Upper lobe of left lung (tissue), 6 donors: ENCODE results near the gene IQSEC1. TPM values are rescaled to one million over a fixed set of nuclear protein-coding genes. Genes with fewer than 3 reads are reported as not detected.

Experiments
- ATAC-seq, 2 donors: fragments of 200-7000 bp; cut with Tn5 transposase; one replicate each; pipeline ENCODE4 v1.9.1; 2022; ENCODE audit warnings: mild to moderate bottlenecking in 2 of 2, moderate library complexity in 2 of 2; ENCODE audit not compliant: low FRiP score in 2 of 2
- DNase-seq, 2 donors: peaks; one replicate each; pipeline ENCODE4 v3.0.0-alpha.2; 2019 to 2020
- H3K27ac ChIP-seq, 4 donors: fragments of 200-600 bp; sonication (generic); one replicate each; pipeline ENCODE4 v1.5.1; 2016 to 2019
- H3K27me3 ChIP-seq, 4 donors: fragments of 200-600 bp; sonication (generic); one replicate each; pipeline ENCODE4 v1.5.1; 2017 to 2019
- H3K36me3 ChIP-seq, 4 donors: fragments of 200-600 bp; sonication (generic); one replicate each; pipeline ENCODE4 v1.5.1; 2016 to 2019
- H3K4me1 ChIP-seq, 4 donors: fragments of 200-600 bp; sonication (generic); one replicate each; pipeline ENCODE4 v1.5.1; 2018 to 2019
- H3K4me3 ChIP-seq, 4 donors: fragments of 200-600 bp; sonication (generic); one replicate each; pipeline ENCODE4 v1.5.1; 2017 to 2019; ENCODE audit warnings: mild to moderate bottlenecking in 2 of 4, moderate library complexity in 1 of 4
- H3K9me3 ChIP-seq, 4 donors: fragments of 200-600 bp; sonication (generic); one replicate each; pipeline ENCODE4 v1.5.1; 2018 to 2019
- CTCF ChIP-seq, 6 experiments: fragments of 450-650 bp in 4 of 6; fragments of 200-600 bp in 2 of 6; sonication (generic) in 2 of 6; IDR thresholded peaks; one replicate each; pipeline ENCODE4 v1.5.1; 2016 to 2019; ENCODE audit warnings: antibody characterized with exemption in 6 of 6
- EP300 ChIP-seq, 4 donors: sonication (generic); formaldehyde crosslinking; IDR thresholded peaks; one replicate each; pipeline ENCODE4 v1.5.1; 2017; ENCODE audit warnings: antibody characterized with exemption in 4 of 4, control low read depth in 2 of 4
- POLR2A ChIP-seq, 4 donors: fragments of 450-650 bp; IDR thresholded peaks; one replicate each; pipeline ENCODE4 v1.5.1; 2016 to 2017; ENCODE audit warnings: antibody characterized with exemption in 4 of 4, mild to moderate bottlenecking in 2 of 4
- POLR2AphosphoS5 ChIP-seq, 2 donors: sonication (generic); formaldehyde crosslinking; IDR thresholded peaks; one replicate each; pipeline ENCODE4 v1.5.1; 2017; ENCODE audit warnings: antibody characterized with exemption in 2 of 2
- WGBS, 2 donors: methylation state at CpG; one replicate each; pipeline ENCODE4 v1.1.5; 2017 to 2018; 5-methylcytosine and 5-hydroxymethylcytosine counted together
- total RNA-seq, 6 donors: library from RNA; depleted of rRNA in 4 of 6; stranded (reverse); fragments of >200 nt in 4 of 6; gene quantifications; one replicate each; pipeline versions ENCODE4 v1.1.0 to v1.2.1, GENCODE V29; 2016 to 2021
- donor health status: DM: no; HTN: no; CAD: no; lungs with moderate emphysema.
- donor health status: DM: no; HTN: yes; CAD: no; lungs with severe emphysema.

IQSEC1 gene
- total RNA-seq, 6 donors from 2014 or later = 51.1 to 105 (median 81.0) TPM

GRCh38 chr3:12910356-12911099 lies 162.7 kb downstream of the IQSEC1 start:
- Histone ChIP-seq H3K27ac (no peak overlapping the region), H3K36me3 (peaks cover 27 to 95% (median 83%) of the 10 kb centered on the region in 4 donors), H3K4me1 (no peaks in the 10 kb centered on the region), H3K27me3 (no peaks in the 10 kb centered on the region), H3K4me3 (no peak overlapping the region), H3K9me3 (no peaks in the 10 kb centered on the region)
- no peak for DNase-seq
- no peak for ATAC-seq
- TF ChIP-seq EP300 (IDR thresholded peaks at IDR 0.05) = no peak
- no peak for TF ChIP-seq CTCF (IDR thresholded peaks at IDR 0.05)
- TF ChIP-seq POLR2AphosphoS5 (IDR thresholded peaks at IDR 0.05) = no peak
- TF ChIP-seq POLR2A (IDR thresholded peaks at IDR 0.05) = no peak
- WGBS, 2 donors = 82 to 83% methylated on average over 2 to 8 of the region's 8 CpGs

GRCh38 chr3:12909710-12910109 lies 163.5 kb downstream of the IQSEC1 start:
- no peaks in the 10 kb centered on the region for H3K4me1 ChIP-seq
- no peaks in the 10 kb centered on the region for H3K27me3 ChIP-seq
- H3K36me3 ChIP-seq = peaks cover 29 to 95% (median 85%) of the 10 kb centered on the region in 4 donors
- ATAC-seq = no peak
- WGBS, 2 donors = 98 to 100% methylated on average over 1 to 7 of the region's 7 CpGs
- no peak overlapping the region for H3K27ac ChIP-seq
- H3K9me3 ChIP-seq = no peaks in the 10 kb centered on the region
- TF ChIP-seq CTCF (IDR thresholded peaks at IDR 0.05) (no peak), EP300 (IDR thresholded peaks at IDR 0.05) (no peak), POLR2AphosphoS5 (IDR thresholded peaks at IDR 0.05) (no peak)
- DNase-seq = no peak
- H3K4me3 ChIP-seq = no peak overlapping the region

DNA sequence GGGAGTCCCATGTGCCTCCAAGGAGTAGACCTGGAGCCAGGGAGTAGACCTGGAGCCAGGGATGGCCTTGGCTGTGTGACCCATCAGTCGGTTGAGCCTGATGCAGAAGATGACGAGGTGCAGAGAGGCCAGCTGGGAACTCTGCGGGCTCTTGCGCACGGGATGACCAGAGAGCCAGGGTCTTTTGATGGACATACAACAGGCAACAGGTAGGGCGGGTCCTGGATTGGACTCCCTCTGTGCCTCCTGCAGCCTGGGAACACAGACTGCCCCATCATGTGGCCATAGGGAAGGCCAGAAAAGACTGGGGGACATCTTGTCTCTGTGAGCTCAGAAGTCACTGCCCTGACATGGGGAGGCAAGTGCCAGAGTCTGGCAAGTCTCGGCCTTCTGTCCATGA lies 164.4 kb downstream of the IQSEC1 start:
- H3K27ac ChIP-seq = no peak overlapping the region
- TF ChIP-seq POLR2A (IDR thresholded peaks at IDR 0.05) = no peak
- TF ChIP-seq EP300 (IDR thresholded peaks at IDR 0.05) = no peak
- TF ChIP-seq POLR2AphosphoS5 (IDR thresholded peaks at IDR 0.05) = no peak
- no peak for TF ChIP-seq CTCF (IDR thresholded peaks at IDR 0.05)
- no peak overlapping the region for H3K4me3 ChIP-seq
- H3K36me3 ChIP-seq = peaks cover 29 to 93% (median 89%) of the 10 kb centered on the region in 4 donors
- no peak for DNase-seq
- ATAC-seq = no peak
- no peaks in the 10 kb centered on the region for H3K9me3 ChIP-seq
- H3K27me3 ChIP-seq = no peaks in the 10 kb centered on the region
- 93 to 100% methylated on average over 1 to 7 of the region's 7 CpGs for WGBS, 2 donors
- no peaks in the 10 kb centered on the region for H3K4me1 ChIP-seq

DNA sequence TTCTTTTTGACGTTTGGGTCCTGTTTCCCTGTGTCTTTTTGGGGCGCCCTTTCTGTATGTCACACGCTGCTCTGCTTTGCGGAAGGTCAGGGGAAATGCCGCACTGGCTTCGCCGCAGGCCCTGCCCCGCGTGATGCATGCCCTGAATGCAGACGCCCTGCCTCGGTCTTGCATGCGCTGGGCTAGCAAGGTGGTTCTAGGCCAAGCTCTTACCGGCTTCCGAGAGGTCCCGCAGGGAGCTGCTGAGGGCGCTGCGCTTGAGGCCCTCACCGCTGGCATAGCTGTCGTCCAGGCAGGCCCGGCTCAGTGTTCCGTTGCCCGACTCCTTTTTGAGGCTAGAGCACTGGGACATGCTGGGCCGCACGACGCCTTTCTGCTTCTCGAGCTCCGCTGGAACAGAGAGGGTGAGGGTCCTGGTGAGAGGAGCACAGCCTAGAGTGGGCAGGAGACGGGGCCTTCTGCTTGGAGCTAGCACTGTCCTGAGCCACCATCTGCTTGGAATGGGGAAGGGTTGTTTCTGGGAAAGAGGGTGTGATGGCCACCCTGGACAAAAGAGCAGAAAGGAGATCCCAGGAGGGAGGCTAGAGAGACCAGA lies 165.0 kb downstream of the IQSEC1 start:
- TF ChIP-seq POLR2AphosphoS5 (IDR thresholded peaks at IDR 0.05) (no peak), EP300 (IDR thresholded peaks at IDR 0.05) (no peak), POLR2A (IDR thresholded peaks at IDR 0.05) (no peak), CTCF (IDR thresholded peaks at IDR 0.05) (no peak)
- DNase-seq (no peak), ATAC-seq (no peak)
- no peaks in the 10 kb centered on the region for H3K27me3 ChIP-seq
- H3K9me3 ChIP-seq = no peaks in the 10 kb centered on the region
- no peaks in the 10 kb centered on the region for H3K4me1 ChIP-seq
- H3K36me3 ChIP-seq = peaks cover 31 to 97% (median 90%) of the 10 kb centered on the region in 4 donors
- WGBS, 2 donors = 93 to 95% methylated on average over 21 to 28 of the region's 28 CpGs
- H3K4me3 ChIP-seq = no peak overlapping the region
- H3K27ac ChIP-seq = no peak overlapping the region
